Loucy (cell line): ENCODE measurements around the gene ARX.

Source experiments
- H2AFZ ChIP-seq: fragments of 200-600 bp; sonication (generic); 2 replicates; pipeline ENCODE4 v1.6.0; 2016; ENCODE audit warnings: antibody characterized with exemption, mild to moderate bottlenecking, low read length, moderate library complexity
- H3F3A ChIP-seq: fragments of 200-600 bp; 2 replicates; pipeline ENCODE4 v1.6.0; 2016; ENCODE audit warnings: antibody characterized with exemption, low read depth, mild to moderate bottlenecking
- H3K27me3 ChIP-seq: fragments of 200-600 bp; sonication (generic); 2 replicates; pipeline ENCODE4 v1.6.1; 2014; ENCODE audit warnings: low read length, mild to moderate bottlenecking; ENCODE audit not compliant: insufficient read depth, poor library complexity, severe bottlenecking
- H3K36me3 ChIP-seq: fragments of 200-600 bp; sonication (generic); 2 replicates; pipeline ENCODE4 v1.6.1; 2016; ENCODE audit warnings: low read length; ENCODE audit not compliant: insufficient read depth
- H3K4me1 ChIP-seq: fragments of 200-600 bp; sonication (generic); 2 replicates; pipeline ENCODE4 v1.5.1; 2014; ENCODE audit warnings: low read length, mild to moderate bottlenecking; ENCODE audit not compliant: insufficient read depth, poor library complexity, severe bottlenecking
- H3K4me2 ChIP-seq: fragments of 200-600 bp; sonication (generic); 2 replicates; pipeline ENCODE4 v1.6.0; 2014; ENCODE audit warnings: antibody characterized with exemption, low read length, low read depth, mild to moderate bottlenecking; ENCODE audit not compliant: poor library complexity, severe bottlenecking
- H3K4me3 ChIP-seq: fragments of 200-600 bp; sonication (generic); 2 replicates; pipeline ENCODE4 v1.5.1; 2014; ENCODE audit warnings: low read length, mild to moderate bottlenecking, mixed read lengths; ENCODE audit not compliant: poor library complexity, severe bottlenecking
- H3K79me2 ChIP-seq: fragments of 200-600 bp; sonication (generic); 2 replicates; pipeline ENCODE4 v1.6.1; 2014; ENCODE audit warnings: low read length; ENCODE audit not compliant: insufficient read depth
- H3K9ac ChIP-seq: fragments of 200-600 bp; sonication (generic); 2 replicates; pipeline ENCODE4 v1.6.0; 2014; ENCODE audit warnings: mild to moderate bottlenecking, low read depth, low read length, moderate library complexity; ENCODE audit not compliant: poor library complexity, severe bottlenecking
- H3K9me2 ChIP-seq: fragments of 200-600 bp; sonication (generic); replicated peaks from 2 replicates; pipeline ENCODE4 v1.6.1; 2016; ENCODE audit warnings: low read depth, low read length, mixed read lengths
- H3K9me3 ChIP-seq: fragments of 200-600 bp; sonication (generic); 2 replicates; pipeline ENCODE4 v1.6.1; 2014; ENCODE audit warnings: mild to moderate bottlenecking, antibody characterized with exemption, low read length, low read depth; ENCODE audit not compliant: insufficient read depth
- H4K20me1 ChIP-seq: fragments of 200-600 bp; sonication (generic); 2 replicates; pipeline ENCODE4 v1.6.0; 2014; ENCODE audit warnings: antibody characterized with exemption, low read length, mild to moderate bottlenecking; ENCODE audit not compliant: insufficient read depth, poor library complexity, severe bottlenecking
- CTCF ChIP-seq: fragments of 200-600 bp; sonication (generic); conservative IDR thresholded peaks from 2 replicates; pipeline ENCODE4 v1.5.1; 2014; ENCODE audit warnings: mild to moderate bottlenecking, antibody characterized with exemption, low read length
- EZH2phosphoT487 ChIP-seq: fragments of 200-600 bp; IDR thresholded peaks from 2 replicates; pipeline ENCODE4 v1.6.1; 2018; ENCODE audit warnings: antibody characterized with exemption, mild to moderate bottlenecking, moderate library complexity, borderline replicate concordance

The ARX gene

GRCh38 chrX:25004485-25005032, 11.2 kb downstream of the ARX start:
- Histone ChIP-seq H3K27me3 (no peaks in the 10 kb centered on the region), H3K9me2 (no peaks in the 10 kb centered on the region), H3K36me3 (no peaks in the 10 kb centered on the region), H3K4me2 (no peak overlapping the region), H3K4me3 (no peak overlapping the region), H3F3A (no peaks in the 10 kb centered on the region), H3K79me2 (no peaks in the 10 kb centered on the region), H3K9me3 (no peaks in the 10 kb centered on the region), H3K9ac (no peak overlapping the region), H2AFZ (no peak overlapping the region), H3K4me1 (no peaks in the 10 kb centered on the region), H4K20me1 (no peaks in the 10 kb centered on the region)
- TF ChIP-seq CTCF = no peak
- no peak for TF ChIP-seq EZH2phosphoT487

- no peaks in the 10 kb centered on the region for H3K4me1 ChIP-seq
- no peak overlapping the region for H3K4me2 ChIP-seq
Measured at GRCh38 chrX:25004040-25004439, 11.7 kb downstream of the ARX start.

GRCh38 chrX:25003066-25003849, 12.5 kb downstream of the ARX start:
- no peaks in the 10 kb centered on the region for H3K9me2 ChIP-seq
- H3K4me2 ChIP-seq = no peak overlapping the region
- no peaks in the 10 kb centered on the region for H3F3A ChIP-seq
- TF ChIP-seq CTCF (no peak), EZH2phosphoT487 (no peak)
- H3K4me3 ChIP-seq = no peak overlapping the region
- no peaks in the 10 kb centered on the region for H3K27me3 ChIP-seq
- H3K36me3 ChIP-seq = no peaks in the 10 kb centered on the region
- no peak overlapping the region for H3K9ac ChIP-seq
- H4K20me1 ChIP-seq = no peaks in the 10 kb centered on the region
- no peaks in the 10 kb centered on the region for H3K9me3 ChIP-seq
- no peak overlapping the region for H2AFZ ChIP-seq
- H3K79me2 ChIP-seq = no peaks in the 10 kb centered on the region
- no peaks in the 10 kb centered on the region for H3K4me1 ChIP-seq

More at GRCh38 chrX:25004040-25004439, 11.7 kb downstream of the ARX start:
- no peaks in the 10 kb centered on the region for H3K9me3 ChIP-seq
- no peak overlapping the region for H2AFZ ChIP-seq
- H3K79me2 ChIP-seq = no peaks in the 10 kb centered on the region
- no peak for TF ChIP-seq EZH2phosphoT487
- no peak for TF ChIP-seq CTCF
- H3K36me3 ChIP-seq = no peaks in the 10 kb centered on the region
- no peak overlapping the region for H3K4me3 ChIP-seq
- no peaks in the 10 kb centered on the region for H3F3A ChIP-seq
- H3K9ac ChIP-seq = no peak overlapping the region
- H3K9me2 ChIP-seq = no peaks in the 10 kb centered on the region
- no peaks in the 10 kb centered on the region for H4K20me1 ChIP-seq
- no peaks in the 10 kb centered on the region for H3K27me3 ChIP-seq
